Effector CD8-positive, alpha-beta T cell (primary cell): ENCODE data around the gene HMOX2.

Experiments used
- DNase-seq: peaks from one replicate; lab custom pipeline; 2025; lab: John Stamatoyannopoulos, UW

HMOX2 gene

DNA sequence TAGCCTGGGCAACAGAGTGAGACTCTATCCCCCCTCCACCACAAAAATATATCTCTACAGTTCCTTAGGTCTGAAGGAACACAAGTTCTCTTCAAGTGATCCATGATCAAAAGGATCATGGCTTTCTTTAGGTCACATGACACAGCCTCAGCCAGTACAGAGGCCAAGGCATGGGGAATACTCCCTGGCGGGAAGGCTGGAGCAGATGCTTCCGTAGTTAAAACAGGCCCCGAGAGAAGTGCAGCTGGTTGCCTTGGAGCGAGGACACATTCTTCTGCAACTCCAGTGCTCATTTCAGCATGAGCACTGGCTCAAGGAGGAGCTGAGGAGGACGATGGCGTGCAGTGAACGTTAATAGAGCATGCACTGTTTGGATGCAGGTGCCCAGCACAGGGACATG, 48.9 kb downstream of the HMOX2 start:
- DNase-seq: no peak

DNA sequence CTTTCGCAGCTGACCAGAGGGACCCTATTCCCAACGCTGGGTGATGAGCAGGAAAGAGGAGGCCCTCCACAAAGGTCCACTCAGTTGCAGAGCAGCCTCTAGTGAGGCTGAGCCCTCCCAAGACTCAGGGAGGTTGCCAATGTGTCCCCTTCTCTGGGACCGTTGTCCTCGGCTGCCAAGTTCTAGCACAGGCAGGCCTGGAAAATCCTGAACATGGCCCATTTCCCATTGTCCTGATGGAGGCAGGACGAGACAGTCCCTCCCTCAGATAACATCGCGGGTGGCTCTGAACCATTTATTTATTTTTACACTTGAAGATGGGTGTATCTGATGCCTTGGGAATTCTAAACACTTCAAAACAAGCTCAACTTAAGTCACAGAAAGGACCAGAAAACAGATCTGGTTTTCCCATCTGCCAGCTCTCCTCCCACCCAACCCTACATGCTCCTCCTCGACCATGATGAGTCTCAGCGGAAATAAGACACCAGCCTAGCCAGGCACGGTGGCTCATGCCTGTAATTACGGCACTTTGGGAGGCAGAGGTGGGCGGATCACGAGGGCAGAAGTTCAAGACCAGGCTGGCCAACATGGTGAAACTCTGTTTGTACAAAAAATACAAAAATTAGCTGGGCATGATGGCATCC, 49.6 kb downstream of the HMOX2 start:
- no peak for DNase-seq

GRCh38 chr16:4529085-4530060, 53.2 kb downstream of the HMOX2 start:
- DNase-seq: no peak

- no peak for DNase-seq
Measured at GRCh38 chr16:4531811-4532210, 55.6 kb downstream of the HMOX2 start.

DNA sequence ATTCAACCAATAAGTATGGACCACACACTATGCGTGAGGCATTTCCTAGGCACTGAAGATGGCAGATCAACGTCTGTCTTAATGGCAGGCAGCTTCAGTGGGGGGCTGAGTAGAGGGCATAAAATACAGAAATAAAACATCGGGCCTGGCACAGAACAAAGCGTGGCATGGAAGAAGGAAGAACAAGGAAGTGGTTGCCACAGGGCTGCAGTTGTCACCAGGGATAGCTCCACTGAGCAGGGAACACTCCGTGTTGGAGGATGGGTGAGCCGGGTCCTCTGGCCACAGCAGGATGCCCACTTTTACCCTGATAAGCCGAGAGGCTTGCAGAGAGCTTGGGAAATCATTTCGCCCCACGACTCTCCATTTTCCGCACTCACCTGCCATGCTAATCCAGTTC, 56.0 kb downstream of the HMOX2 start:
- no peak for DNase-seq

- DNase-seq: no peak
Measured at GRCh38 chr16:4533490-4533889, 57.3 kb downstream of the HMOX2 start.

DNA sequence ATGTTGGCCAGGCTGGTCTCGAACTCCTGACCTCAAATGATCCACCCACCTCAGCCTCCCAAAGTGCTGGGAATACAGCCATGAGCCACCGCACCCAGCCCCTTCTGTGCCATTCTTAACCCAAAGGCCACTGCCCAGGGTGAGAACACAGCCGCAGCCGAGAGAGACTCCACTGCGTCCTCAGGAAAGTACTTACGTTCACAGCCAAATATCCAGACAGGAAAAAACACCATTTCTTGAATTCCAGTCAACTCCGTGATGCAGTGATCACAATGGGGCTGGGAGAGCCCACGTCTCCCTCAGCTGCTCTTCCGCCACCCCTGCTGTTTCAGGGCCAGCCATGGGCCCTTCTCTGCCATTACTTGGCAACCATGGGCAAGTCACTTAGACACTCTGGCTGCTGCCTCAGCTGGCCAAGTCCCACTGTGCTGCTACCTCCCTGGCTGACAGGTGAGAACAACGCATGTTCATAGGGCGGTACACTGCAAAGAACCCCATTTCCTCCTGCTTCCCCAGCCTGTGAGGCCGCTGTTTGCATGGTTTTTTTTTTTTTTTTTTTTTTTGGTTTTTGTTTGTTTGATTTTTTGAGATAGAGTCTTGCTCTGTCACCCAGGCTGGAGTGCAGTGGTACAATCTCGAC, 58.1 kb downstream of the HMOX2 start:
- DNase-seq: no peak

- DNase-seq: no peak
Measured at GRCh38 chr16:4535627-4536108, 59.5 kb downstream of the HMOX2 start.

DNA sequence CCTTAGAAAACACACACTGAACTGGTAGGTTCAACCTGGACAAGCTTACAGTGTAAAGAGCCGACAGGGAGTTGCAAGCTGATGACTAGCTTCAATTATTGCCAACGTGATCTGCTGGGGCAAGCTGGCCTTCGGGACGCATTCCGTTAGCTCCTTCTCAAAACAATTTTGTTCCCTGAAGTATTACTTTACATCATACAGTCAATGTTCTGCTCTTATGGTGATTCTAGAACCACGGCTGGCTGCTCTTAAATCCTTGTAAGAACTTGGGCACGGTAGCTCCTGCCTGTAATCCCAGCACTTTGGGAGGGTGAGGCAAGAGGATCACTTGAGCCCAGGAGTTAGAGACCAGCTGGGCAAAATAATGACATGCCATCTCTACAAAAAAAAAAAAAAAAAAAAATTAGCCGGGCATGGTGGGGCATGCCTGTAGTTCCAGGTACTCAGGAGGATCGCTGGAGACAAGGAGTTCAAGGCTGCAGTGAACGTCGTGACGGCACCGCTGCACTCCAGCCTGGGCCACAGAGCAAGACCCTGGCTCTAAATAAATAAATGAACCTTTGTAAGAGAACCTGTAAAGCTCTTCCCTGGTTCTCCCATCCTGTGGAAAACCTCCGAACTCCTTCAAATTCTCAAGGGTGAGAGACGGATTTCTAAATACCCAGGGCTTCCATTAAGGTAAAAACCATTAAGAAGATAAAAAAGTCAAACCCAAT, 60.4 kb downstream of the HMOX2 start:
- no peak for DNase-seq

DNA sequence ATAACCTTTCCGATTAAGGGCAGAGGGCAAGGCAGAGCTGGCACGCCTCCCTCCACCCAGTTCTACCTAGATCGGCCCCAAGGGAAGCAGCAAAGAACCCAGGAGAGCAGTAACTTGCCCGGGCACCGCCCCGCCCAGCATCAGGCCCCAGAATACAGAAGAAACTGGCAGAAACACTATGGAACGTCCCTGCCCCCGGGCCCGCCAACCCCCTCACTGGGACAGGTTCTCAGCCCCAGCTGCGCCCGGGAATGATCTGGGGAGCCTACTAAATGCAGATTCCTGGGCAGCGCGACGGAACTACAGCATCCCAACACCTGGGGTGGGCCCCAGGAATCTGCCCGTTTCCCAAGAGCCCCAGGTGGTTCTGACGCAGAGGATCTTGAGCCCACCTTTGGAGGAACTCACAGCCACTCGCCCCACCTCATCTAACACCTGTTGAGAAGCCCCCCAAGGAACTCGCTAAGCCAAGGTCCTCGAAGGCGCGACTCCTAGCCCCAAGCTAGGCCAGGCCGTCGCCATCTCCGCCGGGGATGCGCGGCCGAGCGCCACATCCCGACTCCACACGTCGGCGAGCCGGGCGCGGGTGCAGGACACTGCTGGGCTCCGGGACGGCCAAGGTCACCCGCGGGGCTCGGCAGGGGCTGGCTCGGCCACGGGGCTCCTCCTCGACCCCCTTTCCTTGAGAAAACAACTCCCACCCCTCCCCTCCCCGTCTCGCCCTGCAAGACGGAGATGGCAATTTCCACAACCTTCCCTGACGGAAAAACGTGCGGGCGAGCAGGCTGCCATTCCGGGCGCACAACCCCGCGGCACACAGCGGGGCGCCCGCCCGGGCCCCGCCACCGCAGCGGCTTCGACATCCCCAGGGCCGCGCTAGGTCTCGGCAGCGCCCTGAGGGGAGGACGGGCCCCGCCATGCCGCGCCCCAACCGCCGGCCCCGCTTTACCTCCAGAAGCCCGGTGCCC, 61.5 kb downstream of the HMOX2 start:
- peak; percentile 34 for DNase-seq

GRCh38 chr16:4538350-4539235, 62.4 kb downstream of the HMOX2 start, which contains the start of gene CDIP1:
TSS of gene CDIP1 (minus strand) at chr16:4538773. CDS start at chr16:4514130, 24,643 bp downstream.
- DNase-seq: peak; percentile 88

GRCh38 chr16:4539716-4540284, 63.6 kb downstream of the HMOX2 start:
- no peak for DNase-seq

DNA sequence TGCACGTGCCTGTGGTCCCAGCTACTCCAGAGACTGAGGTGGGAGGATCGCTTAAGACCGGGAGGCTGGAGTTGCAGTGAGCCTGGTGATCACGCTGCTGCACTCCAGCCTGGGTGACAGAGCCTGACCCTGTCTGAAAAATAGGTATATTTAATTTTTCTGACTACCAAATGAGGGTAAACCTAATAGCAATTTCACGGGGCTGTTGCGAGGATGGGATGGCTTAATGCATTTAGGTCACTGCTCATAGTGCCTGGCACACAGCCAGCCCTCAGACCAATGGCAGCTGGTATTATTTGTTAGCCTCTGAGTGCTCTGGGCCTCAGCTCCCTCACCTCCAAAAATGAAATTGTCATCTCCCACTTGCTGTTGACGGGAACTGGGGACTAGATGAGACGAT, 68.3 kb downstream of the HMOX2 start:
- no peak for DNase-seq

- DNase-seq: no peak
Measured at GRCh38 chr16:4548124-4548523, 71.9 kb downstream of the HMOX2 start.

DNA sequence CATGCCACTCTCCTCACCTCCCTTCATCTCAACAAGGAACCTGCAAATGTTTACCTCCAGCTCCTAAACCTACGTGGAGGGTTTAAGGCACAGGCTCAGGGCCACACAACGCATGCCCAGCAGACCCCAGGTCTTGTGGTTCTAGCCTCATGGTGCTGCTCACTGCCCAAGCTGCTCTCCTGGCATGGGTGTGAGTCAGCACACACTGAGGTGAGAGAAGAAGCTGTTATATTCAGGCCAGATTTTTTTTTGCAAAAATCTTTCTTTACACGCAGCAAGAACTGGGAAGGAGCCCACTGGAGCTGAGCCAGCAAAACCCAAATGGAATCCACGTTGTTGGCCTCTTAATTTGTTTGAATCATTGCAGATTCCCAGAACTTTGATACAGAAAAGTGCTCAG, 74.4 kb downstream of the HMOX2 start:
- DNase-seq: no peak

- DNase-seq: no peak
Measured at GRCh38 chr16:4552541-4552940, 76.3 kb downstream of the HMOX2 start.

DNA sequence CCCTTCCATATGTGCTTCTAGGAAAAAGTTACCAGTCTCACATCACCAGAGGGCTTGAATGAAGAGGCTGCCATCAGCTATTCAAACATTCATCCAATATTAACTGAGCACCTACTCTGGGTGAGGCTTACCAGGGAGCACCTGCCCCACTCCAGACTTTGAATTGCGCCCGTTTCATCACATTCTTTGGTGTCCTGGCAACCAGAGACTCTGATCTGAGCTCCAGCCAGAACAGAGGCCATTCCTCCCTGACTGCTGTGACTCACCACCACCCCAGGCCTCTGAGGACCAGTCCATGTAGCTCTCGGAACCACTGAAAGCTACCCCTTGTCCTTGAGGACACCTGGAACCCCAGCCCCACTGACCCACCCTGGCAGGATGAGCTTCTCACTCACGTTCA, 79.9 kb downstream of the HMOX2 start, which contains the start of gene C16orf96:
Gene C16orf96, plus strand, starts transcription at position 229 of the 400 bp plus-strand sequence. Its CDS starts 150 bp downstream, at position 379.
- DNase-seq: no peak

DNA sequence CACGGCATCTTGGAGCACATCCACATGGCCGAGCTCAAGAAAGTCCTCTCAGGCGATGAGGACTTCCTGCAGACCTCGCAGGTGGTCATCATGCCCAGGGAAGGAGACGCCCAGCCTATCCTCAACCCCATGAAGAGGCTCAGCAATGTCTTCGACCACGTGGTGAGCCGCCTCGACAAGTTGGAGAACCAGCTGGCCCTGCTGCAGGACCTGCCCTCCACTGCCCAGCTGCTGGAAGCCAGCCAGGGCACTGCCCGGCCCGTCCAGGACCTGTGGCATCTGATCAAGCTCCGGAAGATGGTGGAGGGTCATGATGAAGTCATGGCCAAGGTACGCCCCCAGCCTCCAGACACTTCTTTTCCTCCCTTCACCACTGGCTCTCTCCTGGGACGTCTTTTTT, 80.4 kb downstream of the HMOX2 start:
- no peak for DNase-seq

DNA sequence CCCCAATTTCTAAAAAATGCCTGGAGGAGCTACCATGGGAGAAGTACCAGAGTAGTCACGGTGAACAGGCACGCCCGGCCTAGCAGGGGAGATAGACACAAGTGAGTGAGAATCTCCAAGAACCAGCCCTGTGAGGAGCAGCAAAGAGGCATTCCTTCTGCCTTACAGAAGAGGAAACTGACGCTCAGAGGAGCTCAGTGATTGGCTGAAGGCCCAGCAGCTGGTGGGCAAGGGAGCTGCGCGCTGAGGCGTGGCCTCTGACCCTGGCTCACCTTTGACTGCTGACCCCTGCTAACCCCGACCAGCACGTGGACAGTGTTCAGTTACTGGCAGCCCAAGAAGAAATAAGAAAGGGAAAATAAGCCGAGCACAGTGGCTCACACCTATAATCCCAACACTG, 81.8 kb downstream of the HMOX2 start:
- no peak for DNase-seq
